Stimulated activated naive CD8-positive, alpha-beta T cell treated with anti-CD3 and anti-CD28 coated beads, Interleukin-15, amount 100 ng/mL, for 72 hours (primary cell): ENCODE data around the gene ACSS2.
A peak's percentile ranks its signal among the peaks of the same experiment; 100 is the strongest.

Source experiments
- ATAC-seq: fragments of 150-1000 bp; cut with Tn5 transposase; 2 replicates; pipeline ENCODE4 v1.10.0; 2021; ENCODE audit warnings: mild to moderate bottlenecking, moderate library complexity
- DNase-seq, 2 donors: peaks; one replicate each; pipeline ENCODE4 v3.0.0; 2021 to 2022
- H3K27ac Mint-ChIP-seq, 2 donors: one replicate each; pipeline ENCODE4 v1.8.0; 2022; ENCODE audit warnings: mild to moderate bottlenecking in 2 of 2, mixed read lengths in 2 of 2, moderate library complexity in 2 of 2
- H3K27me3 Mint-ChIP-seq: one replicate; pipeline ENCODE4 v1.8.0; 2022; ENCODE audit warnings: mixed read lengths
- H3K4me1 Mint-ChIP-seq: one replicate; pipeline ENCODE4 v1.8.0; 2022; ENCODE audit warnings: mild to moderate bottlenecking, mixed read lengths
- H3K4me3 Mint-ChIP-seq, 2 donors: one replicate each; pipeline ENCODE4 v1.8.0; 2022; ENCODE audit warnings: mild to moderate bottlenecking in 2 of 2, mixed read lengths in 2 of 2, moderate library complexity in 1 of 2
- H3K9me3 Mint-ChIP-seq, 2 donors: one replicate each; pipeline ENCODE4 v1.8.0; 2022; ENCODE audit warnings: mixed read lengths in 2 of 2

ACSS2 gene

DNA sequence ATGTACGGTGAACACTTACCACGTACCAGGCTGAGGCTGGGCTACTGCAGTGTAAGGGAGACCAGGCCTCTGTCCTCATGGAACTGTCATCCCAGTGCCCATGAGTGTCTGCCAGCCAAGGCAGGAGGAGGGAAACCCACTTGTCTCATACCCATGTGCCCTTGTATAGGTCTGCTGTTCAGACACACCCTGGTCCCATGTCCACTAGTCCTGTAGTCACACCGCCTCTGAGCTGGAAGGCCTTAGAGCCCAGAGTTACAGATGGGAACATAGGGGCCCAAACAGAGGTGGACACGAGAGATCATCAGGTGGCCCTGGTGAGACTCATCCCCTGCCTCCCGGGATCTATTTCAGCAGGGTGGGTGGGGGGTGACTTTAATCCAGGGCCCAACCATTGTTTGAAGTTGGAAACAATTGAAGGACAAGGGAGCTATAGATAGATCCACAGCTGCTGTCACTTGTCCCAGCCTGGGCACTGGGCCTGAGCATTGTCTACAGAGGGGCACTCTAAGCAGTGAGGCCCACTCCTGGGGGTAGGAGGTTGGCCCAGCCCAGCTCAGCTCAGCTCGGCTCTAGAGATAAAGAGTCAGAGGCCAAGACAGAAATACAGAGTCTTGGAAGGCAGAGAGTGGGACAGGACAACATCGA is 93.9 kb downstream of the ACSS2 start:
- ATAC-seq (no peak), DNase-seq (no peak)
- H3K4me3 Mint-ChIP-seq = no peak overlapping the region
- H3K27me3 Mint-ChIP-seq = no peaks in the 10 kb centered on the region
- no peaks in the 10 kb centered on the region for H3K9me3 Mint-ChIP-seq
- H3K4me1 Mint-ChIP-seq = no peaks in the 10 kb centered on the region
- no peak overlapping the region for H3K27ac Mint-ChIP-seq

DNA sequence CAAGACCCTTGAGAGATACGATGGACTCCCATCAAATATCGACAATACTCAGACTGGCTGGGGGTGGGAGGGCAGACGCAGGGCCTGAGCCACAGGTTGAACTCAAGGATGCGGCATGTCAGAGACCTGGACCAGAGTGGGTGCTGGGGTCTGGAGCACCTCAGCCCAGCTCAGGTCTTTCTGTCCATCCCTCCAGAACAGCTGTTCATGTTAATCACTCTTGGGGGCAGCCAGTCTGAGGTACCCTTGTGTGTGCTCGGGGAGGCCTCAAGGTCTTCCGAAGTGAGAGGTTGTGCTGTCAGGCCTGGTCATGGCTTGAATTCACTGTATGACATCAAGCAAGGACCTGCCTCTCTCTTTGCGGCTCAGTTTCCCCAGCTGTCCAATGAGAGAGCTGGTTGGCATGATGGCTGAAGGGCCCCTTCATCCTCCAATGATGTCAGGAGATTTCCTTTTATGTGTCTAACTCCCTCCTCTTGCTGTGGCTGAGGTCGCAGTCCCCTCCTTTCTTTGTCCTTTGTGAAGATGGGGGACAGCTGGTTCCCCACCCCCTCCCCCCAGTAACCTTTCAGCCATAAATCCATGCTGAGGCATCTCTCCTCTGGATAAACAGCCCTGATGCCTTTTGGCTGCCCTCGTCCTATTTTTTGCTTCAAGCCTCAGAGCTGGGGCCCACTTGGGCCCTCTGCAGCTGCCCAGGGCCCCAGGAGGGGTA is 94.6 kb downstream of the ACSS2 start:
- no peaks in the 10 kb centered on the region for H3K4me1 Mint-ChIP-seq
- H3K27ac Mint-ChIP-seq = no peak overlapping the region
- ATAC-seq = no peak
- no peak for DNase-seq
- H3K27me3 Mint-ChIP-seq = no peaks in the 10 kb centered on the region
- H3K9me3 Mint-ChIP-seq = no peaks in the 10 kb centered on the region
- no peak overlapping the region for H3K4me3 Mint-ChIP-seq

DNA sequence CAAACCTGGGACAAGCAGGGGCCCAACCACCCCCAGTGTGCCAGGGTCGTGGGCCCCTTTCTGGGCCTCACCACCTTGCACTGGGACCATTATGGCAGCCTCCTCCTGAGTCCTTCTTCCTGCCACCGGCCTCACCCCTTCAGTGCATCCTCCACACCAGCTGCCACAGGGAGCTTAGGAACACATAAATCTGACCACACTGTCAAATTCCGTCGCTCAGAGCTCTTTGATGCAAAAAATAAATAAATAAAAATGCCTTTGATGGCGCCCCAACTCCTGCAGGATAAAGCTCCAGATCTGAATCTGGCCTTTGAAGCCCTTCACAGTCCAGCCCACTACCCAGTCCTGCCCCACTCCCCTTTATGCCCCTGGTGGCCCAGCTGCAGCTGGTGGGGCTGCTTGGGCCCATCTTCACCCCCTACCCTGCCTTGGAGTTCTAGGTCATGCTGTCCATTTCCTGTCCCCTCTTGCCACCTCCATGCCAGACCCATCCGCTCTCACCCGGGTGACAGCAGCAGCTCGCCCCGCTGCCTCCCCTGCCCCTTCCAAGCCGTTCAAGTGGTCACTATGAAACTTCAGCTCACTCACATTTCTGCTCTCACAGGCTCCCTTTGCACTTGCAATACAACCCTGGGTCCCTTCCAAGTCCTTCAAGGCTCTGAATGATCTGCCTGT is 95.3 kb downstream of the ACSS2 start:
- Mint-ChIP-seq H3K4me3 (no peak overlapping the region), H3K9me3 (no peaks in the 10 kb centered on the region), H3K27ac (peak overlapping the region in 1 of 2 donors; percentile 3), H3K4me1 (no peaks in the 10 kb centered on the region), H3K27me3 (peaks cover 2% of the 10 kb centered on the region)
- DNase-seq (no peak), ATAC-seq (no peak)

DNA sequence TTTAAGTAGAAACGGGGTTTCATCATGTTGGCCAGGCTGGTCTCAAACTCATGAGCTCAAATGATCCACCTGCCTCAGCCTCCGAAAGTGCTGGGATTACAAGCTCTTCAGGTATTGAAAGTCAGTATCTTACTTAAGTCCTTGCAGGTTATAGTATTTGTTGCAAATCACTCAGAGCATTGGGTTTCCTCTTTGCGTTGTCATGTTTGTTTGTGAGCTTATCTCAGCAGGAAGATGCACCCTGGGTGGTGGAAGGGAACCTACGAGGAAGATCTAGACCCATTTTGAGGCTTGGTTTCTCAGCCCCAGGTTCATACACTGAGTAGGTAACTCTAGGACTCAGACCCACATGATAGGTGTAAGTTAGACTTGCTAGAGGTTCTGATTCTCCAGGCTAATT is 97.8 kb downstream of the ACSS2 start:
- Mint-ChIP-seq H3K27me3 (peaks cover 17% of the 10 kb centered on the region), H3K4me1 (no peaks in the 10 kb centered on the region), H3K27ac (no peak overlapping the region), H3K9me3 (no peaks in the 10 kb centered on the region), H3K4me3 (no peak overlapping the region)
- DNase-seq = no peak
- no peak for ATAC-seq

DNA sequence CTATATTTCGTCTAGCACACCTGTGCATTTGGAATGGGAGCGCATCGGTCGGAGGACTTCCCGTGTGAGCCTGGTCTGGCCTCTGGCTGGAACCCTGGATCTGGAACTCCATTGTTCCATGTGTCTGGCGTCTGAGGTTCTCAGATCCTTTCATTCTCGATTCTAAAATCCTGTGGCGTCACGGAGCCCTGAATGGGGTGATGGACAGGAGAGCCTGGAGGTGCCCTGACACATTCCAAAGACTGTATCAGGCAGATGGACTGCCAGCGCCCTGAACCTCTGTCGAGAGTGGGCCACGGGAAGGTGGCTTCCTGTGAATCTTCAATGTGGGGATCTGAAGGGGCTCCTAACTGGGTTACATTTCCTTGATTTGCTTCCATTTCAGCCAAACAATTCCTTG is 99.9 kb downstream of the ACSS2 start:
- no peak overlapping the region for H3K27ac Mint-ChIP-seq
- no peaks in the 10 kb centered on the region for H3K4me1 Mint-ChIP-seq
- H3K27me3 Mint-ChIP-seq = peaks cover 26% of the 10 kb centered on the region
- H3K4me3 Mint-ChIP-seq = no peak overlapping the region
- no peaks in the 10 kb centered on the region for H3K9me3 Mint-ChIP-seq
- ATAC-seq (no peak), DNase-seq (no peak)
